H9 (cell line): ENCODE data around the gene CELF5. TPM values are rescaled to one million over a fixed set of nuclear protein-coding genes. Genes with fewer than 3 reads are reported as not detected.

Experiments
- DNase-seq: peaks from one replicate; pipeline ENCODE4 v3.0.0-alpha.2; 2017
- H2AFZ ChIP-seq: one replicate; pipeline ENCODE4 v1.6.1; 2013; ENCODE audit warnings: mild to moderate bottlenecking, low read length, control low read depth, moderate library complexity
- H2AK5ac ChIP-seq: 2 replicates; pipeline ENCODE4 v1.6.1; 2013; ENCODE audit warnings: low read length, control low read depth, mixed read lengths; ENCODE audit not compliant: insufficient read length
- H2BK120ac ChIP-seq: one replicate; pipeline ENCODE4 v1.6.1; 2013; ENCODE audit warnings: low read depth, mild to moderate bottlenecking, low read length, control low read depth, inconsistent platforms; ENCODE audit not compliant: poor library complexity, severe bottlenecking
- H2BK12ac ChIP-seq: 2 replicates; pipeline ENCODE4 v1.6.1; 2013; ENCODE audit warnings: low read length, control low read depth, mixed read lengths, low read depth; ENCODE audit not compliant: insufficient read length
- H2BK15ac ChIP-seq: 2 replicates; pipeline ENCODE4 v1.6.1; 2013; ENCODE audit warnings: low read depth, low read length, control low read depth
- H2BK20ac ChIP-seq: one replicate; pipeline ENCODE4 v1.6.1; 2013; ENCODE audit warnings: low read depth, mild to moderate bottlenecking, low read length, control low read depth, inconsistent platforms; ENCODE audit not compliant: poor library complexity, severe bottlenecking
- H2BK5ac ChIP-seq: 2 replicates; pipeline ENCODE4 v1.6.1; 2013; ENCODE audit warnings: low read length, control low read depth, mixed read lengths; ENCODE audit not compliant: insufficient read length
- H3K14ac ChIP-seq: 2 replicates; pipeline ENCODE4 v1.6.1; 2013; ENCODE audit warnings: low read length, control low read depth; ENCODE audit not compliant: insufficient read depth
- H3K18ac ChIP-seq: 2 replicates; pipeline ENCODE4 v1.6.1; 2013; ENCODE audit warnings: low read depth, mild to moderate bottlenecking, mixed read lengths, low read length, control low read depth; ENCODE audit not compliant: insufficient read length
- H3K23ac ChIP-seq: 2 replicates; pipeline ENCODE4 v1.6.1; 2013; ENCODE audit warnings: low read length, control low read depth, mixed read lengths, low read depth; ENCODE audit not compliant: insufficient read length
- H3K23me2 ChIP-seq: 2 replicates; pipeline ENCODE4 v1.6.1; 2013; ENCODE audit warnings: low read depth, mild to moderate bottlenecking, mixed read lengths, low read length, control low read depth; ENCODE audit not compliant: insufficient read length, poor library complexity, severe bottlenecking
- H3K27ac ChIP-seq: 2 replicates; pipeline ENCODE4 v1.5.1; 2013; ENCODE audit warnings: low read length, control low read depth, mixed read lengths, low read depth; ENCODE audit not compliant: insufficient read length
- H3K27me3 ChIP-seq: 2 replicates; pipeline ENCODE4 v1.6.1; 2013; ENCODE audit warnings: low read length, control low read depth, inconsistent platforms; ENCODE audit not compliant: insufficient read depth
- H3K4ac ChIP-seq: 2 replicates; pipeline ENCODE4 v1.6.1; 2013; ENCODE audit warnings: low read depth, mild to moderate bottlenecking, control low read depth, inconsistent platforms, low read length, moderate library complexity
- H3K4me1 ChIP-seq: 2 replicates; pipeline ENCODE4 v1.6.1; 2013; ENCODE audit warnings: low read length, control low read depth, inconsistent platforms; ENCODE audit not compliant: insufficient read depth
- H3K4me2 ChIP-seq: 2 replicates; pipeline ENCODE4 v1.6.1; 2013; ENCODE audit warnings: low read length, control low read depth, mixed read lengths; ENCODE audit not compliant: insufficient read length, insufficient read depth
- H3K56ac ChIP-seq: 2 replicates; pipeline ENCODE4 v1.6.1; 2013; ENCODE audit warnings: low read depth, mild to moderate bottlenecking, mixed read lengths, low read length, control low read depth; ENCODE audit not compliant: insufficient read length
- H3K79me1 ChIP-seq: 2 replicates; pipeline ENCODE4 v1.6.1; 2013; ENCODE audit warnings: low read depth, mild to moderate bottlenecking, moderate library complexity, low read length, control low read depth, inconsistent platforms; ENCODE audit not compliant: insufficient read depth, poor library complexity, severe bottlenecking
- H3K79me2 ChIP-seq: 2 replicates; pipeline ENCODE4 v1.6.1; 2013; ENCODE audit warnings: low read length, control low read depth, inconsistent platforms; ENCODE audit not compliant: insufficient read depth
- H3K9ac ChIP-seq: 2 replicates; pipeline ENCODE4 v1.6.1; 2013; ENCODE audit warnings: low read length, control low read depth, mixed read lengths; ENCODE audit not compliant: insufficient read length; ENCODE audit errors: extremely low read depth
- H3K9me3 ChIP-seq: one replicate; pipeline ENCODE4 v1.6.1; 2013; ENCODE audit warnings: low read depth, low read length, inconsistent platforms; ENCODE audit not compliant: control insufficient read depth
- H3T11ph ChIP-seq: one replicate; pipeline ENCODE4 v1.6.1; 2013; ENCODE audit warnings: mild to moderate bottlenecking, low read length, control low read depth, inconsistent platforms
- H4K20me1 ChIP-seq: one replicate; pipeline ENCODE4 v1.6.1; 2013; ENCODE audit not compliant: control insufficient read depth, insufficient read length, insufficient read depth
- H4K5ac ChIP-seq: 2 replicates; pipeline ENCODE4 v1.6.1; 2013; ENCODE audit warnings: low read depth, mild to moderate bottlenecking, mixed read lengths, low read length, control low read depth; ENCODE audit not compliant: insufficient read length
- H4K8ac ChIP-seq: replicated peaks from 2 replicates; pipeline ENCODE4 v1.6.1; 2013; ENCODE audit warnings: low read length, control low read depth, mixed read lengths, low read depth; ENCODE audit not compliant: insufficient read length
- H4K91ac ChIP-seq: 2 replicates; pipeline ENCODE4 v1.6.1; 2013; ENCODE audit warnings: low read depth, mild to moderate bottlenecking, moderate library complexity, mixed read lengths, low read length, control low read depth; ENCODE audit not compliant: insufficient read length
- H3K27ac Mint-ChIP-seq, 3 experiments: 2 replicates in 2 of 3; 3 replicates in 1 of 3; pipeline ENCODE4 v1.8.0; 2020 to 2021; ENCODE audit warnings: mixed read lengths in 3 of 3, mild to moderate bottlenecking in 1 of 3, moderate library complexity in 1 of 3
- H3K27me3 Mint-ChIP-seq: 2 replicates; pipeline ENCODE4 v1.8.0; 2021; ENCODE audit warnings: low read depth, mild to moderate bottlenecking, moderate library complexity, mixed read lengths
- H3K36me3 Mint-ChIP-seq, 3 experiments: 2 replicates in 2 of 3; 3 replicates in 1 of 3; pipeline ENCODE4 v1.8.0; 2020 to 2021; ENCODE audit warnings: low read depth in 3 of 3, mixed read lengths in 3 of 3; ENCODE audit not compliant: insufficient read depth in 1 of 3
- H3K4me1 Mint-ChIP-seq, 2 experiments: 2 replicates each; pipeline ENCODE4 v1.8.0; 2020; ENCODE audit warnings: mixed read lengths in 2 of 2
- H3K4me3 Mint-ChIP-seq, 2 experiments: 2 replicates in 1 of 2; 3 replicates in 1 of 2; pipeline ENCODE4 v1.8.0; 2020 to 2021; ENCODE audit warnings: mild to moderate bottlenecking in 2 of 2, mixed read lengths in 2 of 2, moderate library complexity in 1 of 2
- H3K9me3 Mint-ChIP-seq, 2 experiments: 2 replicates in 1 of 2; 3 replicates in 1 of 2; pipeline ENCODE4 v1.8.0; 2020; ENCODE audit warnings: mild to moderate bottlenecking in 2 of 2, mixed read lengths in 2 of 2, moderate library complexity in 1 of 2
- WGBS: extraction: QIAGEN DNeasy Blood & Tissue Kit; methylation state at CpG from one replicate; pipeline ENCODE4 v1.1.7; 2013; ENCODE audit warnings: missing lambda C conversion rate, low lambda C conversion rate, mixed read lengths; ENCODE audit not compliant: insufficient read length; ENCODE audit errors: extremely low coverage; 5-methylcytosine and 5-hydroxymethylcytosine counted together
- total RNA-seq: library from RNA; stranded (reverse); gene quantifications from 2 replicates; pipeline ENCODE4 v1.2.1, GENCODE V29; 2021
- TF ChIP-seq, protein P1 (sequence below): fragments of 200-600 bp; sonication (generic); conservative IDR thresholded peaks from 3 replicates; pipeline ENCODE4 v1.8.0; 2021; ENCODE audit warnings: antibody characterized with exemption, mild to moderate bottlenecking

Gene CELF5
- total RNA-seq, 1 experiment from 2014 or later = 4.8 TPM

DNA sequence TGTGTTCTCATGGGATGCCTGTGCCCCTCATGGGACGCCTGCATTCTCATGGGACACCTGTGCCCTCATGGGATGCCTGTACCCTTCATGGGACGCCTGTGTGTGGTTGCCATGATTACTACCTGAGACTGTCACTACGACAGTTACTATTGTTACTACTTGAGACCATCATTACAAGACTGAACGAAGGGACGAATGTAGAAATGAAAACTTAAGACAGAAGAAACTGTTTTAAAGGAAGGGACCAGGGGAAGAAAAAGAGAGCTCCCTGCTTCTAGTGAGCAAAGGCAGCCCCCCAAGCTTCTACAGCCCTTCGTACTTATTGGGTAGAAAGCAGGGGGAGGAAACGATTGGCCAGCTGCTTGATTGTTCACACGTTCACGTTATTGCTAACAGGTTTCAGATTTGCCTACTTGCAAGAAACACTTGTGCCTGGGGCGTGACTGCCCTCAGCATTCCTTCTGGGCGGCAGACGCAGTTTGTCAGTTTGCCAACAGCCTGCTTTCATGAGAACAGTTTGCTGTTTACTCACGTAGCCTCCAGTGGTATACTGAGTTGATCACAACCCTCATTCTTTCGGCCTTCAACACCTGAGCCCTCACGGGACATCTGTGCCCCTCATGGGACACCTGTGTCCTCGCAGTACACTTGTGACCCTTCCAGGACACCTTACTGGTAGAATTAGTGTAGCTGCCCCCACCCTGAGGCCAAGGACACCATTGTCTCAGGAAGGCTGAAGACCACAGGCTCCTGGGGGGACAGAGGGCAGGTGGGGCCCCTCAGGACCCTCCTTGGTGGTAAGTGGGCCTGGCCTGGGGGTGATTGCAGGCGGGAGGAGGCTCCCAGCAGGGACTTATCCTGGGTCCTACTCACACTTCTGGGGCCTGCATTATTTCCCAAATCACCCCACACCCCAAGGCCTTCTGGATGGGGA is 48.4 kb upstream of the CELF5 start:
- Mint-ChIP-seq H3K4me1 (no peaks in the 10 kb centered on the region), H3K9me3 (no peaks in the 10 kb centered on the region), H3K4me3 (no peak overlapping the region), H3K27ac (no peak overlapping the region), H3K36me3 (no peaks in the 10 kb centered on the region), H3K27me3 (peaks cover 16% of the 10 kb centered on the region)
- TF ChIP-seq, protein P1, sequence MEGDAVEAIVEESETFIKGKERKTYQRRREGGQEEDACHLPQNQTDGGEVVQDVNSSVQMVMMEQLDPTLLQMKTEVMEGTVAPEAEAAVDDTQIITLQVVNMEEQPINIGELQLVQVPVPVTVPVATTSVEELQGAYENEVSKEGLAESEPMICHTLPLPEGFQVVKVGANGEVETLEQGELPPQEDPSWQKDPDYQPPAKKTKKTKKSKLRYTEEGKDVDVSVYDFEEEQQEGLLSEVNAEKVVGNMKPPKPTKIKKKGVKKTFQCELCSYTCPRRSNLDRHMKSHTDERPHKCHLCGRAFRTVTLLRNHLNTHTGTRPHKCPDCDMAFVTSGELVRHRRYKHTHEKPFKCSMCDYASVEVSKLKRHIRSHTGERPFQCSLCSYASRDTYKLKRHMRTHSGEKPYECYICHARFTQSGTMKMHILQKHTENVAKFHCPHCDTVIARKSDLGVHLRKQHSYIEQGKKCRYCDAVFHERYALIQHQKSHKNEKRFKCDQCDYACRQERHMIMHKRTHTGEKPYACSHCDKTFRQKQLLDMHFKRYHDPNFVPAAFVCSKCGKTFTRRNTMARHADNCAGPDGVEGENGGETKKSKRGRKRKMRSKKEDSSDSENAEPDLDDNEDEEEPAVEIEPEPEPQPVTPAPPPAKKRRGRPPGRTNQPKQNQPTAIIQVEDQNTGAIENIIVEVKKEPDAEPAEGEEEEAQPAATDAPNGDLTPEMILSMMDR = no peak
- Histone ChIP-seq H3K4me2 (no peak overlapping the region), H4K8ac (no peak overlapping the region), H2BK5ac (no peak overlapping the region), H4K5ac (no peak overlapping the region), H3K23me2 (no peaks in the 10 kb centered on the region), H3K9ac (no peak overlapping the region), H2BK15ac (no peak overlapping the region), H3K79me2 (no peaks in the 10 kb centered on the region), H3K27ac (no peak overlapping the region), H2BK20ac (no peak overlapping the region), H4K91ac (no peak overlapping the region), H3K14ac (no peak overlapping the region), H3K9me3 (no peaks in the 10 kb centered on the region), H3K4me1 (no peaks in the 10 kb centered on the region), H2AK5ac (no peak overlapping the region), H4K20me1 (no peaks in the 10 kb centered on the region), H2AFZ (no peak overlapping the region), H3K27me3 (no peaks in the 10 kb centered on the region), H2BK12ac (no peak overlapping the region), H3K4ac (no peak overlapping the region), H3K56ac (no peak overlapping the region), H3K23ac (no peak overlapping the region), H3K79me1 (no peaks in the 10 kb centered on the region), H3T11ph (no peak overlapping the region), H2BK120ac (no peak overlapping the region), H3K18ac (no peak overlapping the region)
- no peak for DNase-seq
- no CpG with 5 or more reads among the region's 17 CpGs for WGBS
